Urinary bladder (tissue), 4 donors: ENCODE measurements around the gene CR1. TPM values are rescaled to one million over a fixed set of nuclear protein-coding genes. Genes with fewer than 3 reads are reported as not detected.
"Not testable (repeated sequence)": the region's sequence is repeated elsewhere in the genome, so short reads cannot be mapped to it uniquely, and the experiment has no call there.

Source experiments
- DNase-seq: peaks from one replicate; pipeline ENCODE4 v3.0.0-alpha.2; 2015; ENCODE audit errors: extremely low spot score
- H3K27ac ChIP-seq: one replicate; pipeline ENCODE4 v1.5.1; 2013; ENCODE audit warnings: low read depth, mild to moderate bottlenecking, moderate library complexity
- H3K36me3 ChIP-seq: one replicate; pipeline ENCODE4 v1.6.1; 2013; ENCODE audit warnings: mild to moderate bottlenecking, moderate library complexity; ENCODE audit not compliant: insufficient read depth
- H3K4me1 ChIP-seq: one replicate; pipeline ENCODE4 v1.6.1; 2013; ENCODE audit warnings: mild to moderate bottlenecking, moderate library complexity; ENCODE audit not compliant: insufficient read depth
- H3K4me3 ChIP-seq: one replicate; pipeline ENCODE4 v1.5.1; 2013; ENCODE audit warnings: low read depth, low read length
- WGBS: extraction: QIAGEN DNeasy Blood & Tissue Kit; methylation state at CpG from one replicate; pipeline ENCODE4 v1.1.7; 2013; 5-methylcytosine and 5-hydroxymethylcytosine counted together
- polyA plus RNA-seq: library from polyadenylated mRNA; stranded (reverse); fragments of 200-250 nt; gene quantifications from one replicate; pipeline ENCODE4 v1.2.3, GENCODE V29; 2013
- total RNA-seq: library from RNA; depleted of rRNA; stranded (reverse); fragments of >200 nt; gene quantifications from one replicate; pipeline ENCODE4 v1.2.3, GENCODE V29; 2014
- donor health status: healthy with polysubstance abuse.
- donor health status: healthy.

The CR1 gene
- total and polyA plus RNA-seq, 2 donors = 1.7 to 6.7 TPM

DNA sequence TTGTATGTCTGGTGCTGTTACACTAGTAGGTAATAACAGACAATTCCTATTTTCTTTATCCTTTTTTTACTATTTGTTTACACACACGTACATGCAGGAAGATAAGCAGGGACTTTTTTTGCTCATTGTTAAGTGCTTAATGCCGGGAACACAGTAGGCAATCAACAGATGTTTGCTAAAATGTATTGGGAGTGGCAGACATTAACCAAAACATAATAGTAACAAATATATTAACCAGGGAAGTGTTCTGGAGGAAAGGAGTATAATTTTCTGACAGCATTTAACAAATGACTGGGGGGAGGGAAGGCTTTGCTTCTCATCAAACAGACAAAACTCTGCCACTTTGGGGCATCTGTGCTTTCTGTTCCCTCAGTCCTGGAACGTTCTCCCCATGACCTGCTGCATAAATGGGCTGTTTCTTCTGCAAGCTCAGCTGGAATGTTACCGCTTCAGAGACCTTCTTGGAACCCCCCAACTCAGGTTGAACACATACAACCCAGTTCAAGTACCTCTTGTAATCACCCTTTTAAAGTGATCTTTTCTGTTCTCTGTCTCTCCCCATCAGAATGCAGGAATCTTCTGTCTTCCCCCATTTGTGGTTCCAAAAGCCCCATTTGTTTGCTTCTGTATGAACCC lies 151.1 kb downstream of the CR1 start:
- Histone ChIP-seq H3K27ac (no peak overlapping the region), H3K4me3 (no peak overlapping the region), H3K4me1 (no peaks in the 10 kb centered on the region), H3K36me3 (no peaks in the 10 kb centered on the region)
- no peak for DNase-seq
- WGBS = 45% methylated on average over 4 of the region's 4 CpGs

DNA sequence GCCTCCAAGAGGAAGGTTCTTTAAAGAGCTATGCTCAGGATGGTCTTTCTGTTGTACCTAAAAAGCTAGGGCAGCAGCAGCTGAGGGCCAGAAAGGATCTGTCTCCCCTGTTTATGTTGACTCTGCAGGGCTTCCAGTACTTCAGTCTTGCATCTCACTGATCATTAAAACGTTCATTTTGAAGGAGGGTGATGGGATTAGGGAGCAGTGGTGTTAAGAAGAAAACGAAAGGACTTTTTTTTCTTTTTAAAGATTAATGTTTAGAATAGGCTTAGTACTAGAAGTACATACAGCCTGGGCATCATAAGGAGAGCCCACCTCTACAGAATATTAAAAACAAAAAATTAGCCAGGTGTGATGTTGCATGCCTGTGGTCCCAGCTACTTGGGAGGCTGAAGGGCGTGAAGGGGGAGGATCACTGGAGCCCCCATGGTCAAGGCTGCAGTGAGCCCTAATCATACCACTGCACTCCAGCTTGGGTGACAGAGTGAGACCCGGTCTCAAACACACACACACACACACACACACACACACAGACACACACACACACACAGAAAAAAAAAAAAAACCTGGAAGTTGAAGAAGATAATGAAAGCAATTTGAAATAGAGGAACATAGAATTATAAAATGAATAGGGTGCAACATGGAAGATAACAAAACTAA lies 151.8 kb downstream of the CR1 start:
- no peaks in the 10 kb centered on the region for H3K36me3 ChIP-seq
- 53% methylated on average over 4 of the region's 4 CpGs for WGBS
- H3K27ac ChIP-seq = no peak overlapping the region
- no peak overlapping the region for H3K4me3 ChIP-seq
- no peak for DNase-seq
- no peaks in the 10 kb centered on the region for H3K4me1 ChIP-seq

DNA sequence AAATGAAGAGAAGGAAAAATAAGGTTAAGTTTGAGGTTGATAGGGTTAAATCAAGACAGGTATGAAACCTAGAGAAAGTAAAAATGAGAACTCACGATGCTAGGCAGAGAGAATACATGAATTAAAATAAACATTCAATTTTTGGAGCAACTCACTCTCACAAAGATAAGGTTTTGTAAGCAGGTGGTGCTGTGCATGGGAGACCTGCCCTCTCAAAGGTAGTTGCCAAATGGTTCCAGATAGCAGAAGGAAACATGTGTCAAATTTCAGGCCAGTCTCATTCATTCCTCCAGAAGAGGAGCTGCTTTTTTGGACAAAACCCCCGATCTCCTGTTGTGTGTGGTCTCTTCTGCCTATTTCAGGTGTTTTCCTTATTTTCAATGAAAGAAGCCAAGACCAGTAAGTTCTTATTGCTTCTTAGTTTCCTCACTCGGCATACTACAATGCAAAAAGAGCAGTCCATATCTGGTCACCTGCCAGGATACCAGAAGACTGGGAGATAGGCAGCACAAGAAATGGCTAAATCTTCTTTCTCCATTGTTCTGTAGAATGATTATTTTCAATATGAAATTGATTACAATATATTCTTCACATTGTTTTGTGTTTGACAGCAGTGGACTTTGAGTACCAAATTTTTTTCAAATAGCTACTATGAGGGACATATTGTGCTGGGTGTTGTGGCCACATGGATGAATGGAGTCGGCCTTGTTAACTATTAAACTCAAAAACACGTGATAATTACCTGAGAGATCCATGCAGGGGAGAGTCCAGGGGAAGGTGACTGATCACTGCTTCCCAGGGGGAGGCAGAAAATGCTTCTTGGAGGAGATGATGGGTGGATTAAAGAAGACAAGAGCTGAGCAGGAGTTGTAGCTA lies 152.6 kb downstream of the CR1 start:
- WGBS = 64% methylated on average over 5 of the region's 5 CpGs
- H3K36me3 ChIP-seq = no peaks in the 10 kb centered on the region
- H3K4me3 ChIP-seq = no peak overlapping the region
- DNase-seq = no peak
- H3K4me1 ChIP-seq = no peaks in the 10 kb centered on the region
- no peak overlapping the region for H3K27ac ChIP-seq

DNA sequence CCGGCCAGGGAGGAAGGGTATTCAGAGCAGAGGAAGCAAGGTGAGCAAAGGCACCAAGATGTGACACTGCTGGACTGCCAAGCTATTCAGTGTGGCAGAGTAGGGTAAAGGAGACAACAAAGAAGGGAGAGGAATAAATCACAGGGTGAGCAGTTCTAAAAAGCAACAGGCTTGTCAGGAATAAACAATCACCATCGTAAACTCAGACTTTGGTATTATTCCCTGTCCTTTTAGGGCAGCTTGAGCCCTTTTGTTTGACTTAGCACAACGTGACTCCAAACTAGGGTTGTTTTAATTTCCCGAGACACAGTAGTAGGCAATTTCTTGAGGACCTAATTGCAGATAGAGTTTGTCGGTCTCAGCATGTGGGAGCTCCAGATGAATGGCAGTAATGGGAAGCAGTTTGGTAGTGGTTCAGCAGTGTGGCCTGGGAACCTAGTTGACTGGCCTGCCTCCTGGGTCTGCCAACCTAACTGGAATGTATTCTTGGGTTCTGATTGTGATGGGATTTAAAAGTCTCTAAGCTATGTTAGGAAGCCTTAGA lies 153.3 kb downstream of the CR1 start:
- H3K36me3 ChIP-seq = no peaks in the 10 kb centered on the region
- H3K4me3 ChIP-seq = no peak overlapping the region
- H3K4me1 ChIP-seq = no peaks in the 10 kb centered on the region
- H3K27ac ChIP-seq = no peak overlapping the region
- WGBS = 32% methylated on average over 5 of the region's 5 CpGs
- no peak for DNase-seq

DNA sequence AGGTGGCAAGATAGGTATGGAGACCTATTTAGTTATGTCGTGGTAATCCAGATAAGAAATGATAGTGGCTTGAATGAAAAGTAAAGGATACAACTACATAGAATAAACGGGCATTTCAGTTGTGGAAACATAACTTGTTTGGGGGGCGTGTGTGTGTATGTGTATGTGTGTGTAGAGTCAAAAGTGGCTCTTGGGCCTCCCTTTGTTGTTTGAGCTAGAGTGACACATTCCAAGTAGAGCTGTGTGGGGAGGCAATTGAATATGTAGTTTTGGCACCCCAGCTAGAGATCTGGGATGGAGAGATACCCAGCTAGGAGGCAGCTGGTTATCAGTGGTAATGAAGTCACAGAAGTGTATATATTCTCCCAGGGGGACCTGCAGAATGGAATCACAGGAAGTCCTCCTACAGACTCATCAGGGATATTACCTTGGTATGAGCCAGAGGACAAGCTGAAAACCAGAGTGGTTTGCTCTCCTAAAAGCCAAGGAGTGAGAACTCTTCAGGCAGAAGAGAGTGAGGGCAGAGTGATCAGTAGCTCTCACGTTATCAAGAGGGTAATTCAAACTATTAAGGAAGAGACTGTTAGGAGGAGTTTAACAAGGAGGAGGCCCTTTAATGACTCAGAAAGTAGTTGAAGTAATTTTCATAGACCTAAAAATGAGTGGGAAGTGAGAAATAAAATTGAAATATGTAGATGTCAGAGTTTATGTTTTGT lies 154.1 kb downstream of the CR1 start:
- DNase-seq = no peak
- 72% methylated on average over 4 of the region's 4 CpGs for WGBS
- Histone ChIP-seq H3K36me3 (no peaks in the 10 kb centered on the region), H3K27ac (no peak overlapping the region), H3K4me3 (no peak overlapping the region), H3K4me1 (no peaks in the 10 kb centered on the region)

DNA sequence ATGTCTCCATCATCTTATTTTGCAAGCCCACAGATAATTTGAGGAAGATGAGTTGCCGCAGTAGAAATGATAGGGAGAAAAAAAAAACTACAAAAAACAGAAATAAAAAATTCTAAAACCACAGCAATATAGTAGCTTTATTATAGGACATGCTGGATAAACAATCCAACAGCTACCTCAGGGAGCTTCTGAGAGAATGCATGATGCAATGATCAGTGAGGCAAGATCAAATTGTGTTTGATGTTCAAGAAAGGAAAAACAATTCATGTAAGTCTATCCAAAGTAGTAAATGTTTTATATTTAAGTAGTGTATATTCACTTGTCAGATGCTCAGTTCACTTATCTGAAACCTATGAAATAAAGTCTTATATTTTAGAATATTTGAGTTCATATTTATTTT lies 155.6 kb downstream of the CR1 start:
- Histone ChIP-seq H3K27ac (no peak overlapping the region), H3K4me1 (no peaks in the 10 kb centered on the region), H3K36me3 (no peaks in the 10 kb centered on the region), H3K4me3 (no peak overlapping the region)
- no peak for DNase-seq
- WGBS = 91% methylated on average over 1 of the region's 1 CpG

DNA sequence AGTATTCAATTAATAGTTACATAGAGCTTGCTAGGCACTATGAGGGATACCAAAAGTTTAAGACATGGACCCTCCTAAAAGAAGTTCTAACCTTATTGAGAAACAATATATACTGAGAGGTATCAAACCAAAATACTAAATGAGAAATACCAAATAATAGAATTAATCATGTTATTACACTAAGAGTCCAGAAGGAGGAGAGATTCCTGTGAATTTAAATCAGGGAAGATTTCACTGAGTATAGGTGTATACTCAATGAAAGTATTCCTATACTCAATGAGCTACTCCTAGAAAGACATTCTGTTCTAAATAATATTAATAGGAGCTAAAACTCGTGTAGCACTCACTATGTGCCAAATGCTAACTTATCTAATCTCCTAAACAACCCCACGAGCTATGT lies 158.4 kb downstream of the CR1 start:
- H3K27ac ChIP-seq = no peak overlapping the region
- no peak overlapping the region for H3K4me3 ChIP-seq
- DNase-seq = no peak
- WGBS = 34% methylated on average over 2 of the region's 2 CpGs
- H3K36me3 ChIP-seq = no peaks in the 10 kb centered on the region
- no peaks in the 10 kb centered on the region for H3K4me1 ChIP-seq

DNA sequence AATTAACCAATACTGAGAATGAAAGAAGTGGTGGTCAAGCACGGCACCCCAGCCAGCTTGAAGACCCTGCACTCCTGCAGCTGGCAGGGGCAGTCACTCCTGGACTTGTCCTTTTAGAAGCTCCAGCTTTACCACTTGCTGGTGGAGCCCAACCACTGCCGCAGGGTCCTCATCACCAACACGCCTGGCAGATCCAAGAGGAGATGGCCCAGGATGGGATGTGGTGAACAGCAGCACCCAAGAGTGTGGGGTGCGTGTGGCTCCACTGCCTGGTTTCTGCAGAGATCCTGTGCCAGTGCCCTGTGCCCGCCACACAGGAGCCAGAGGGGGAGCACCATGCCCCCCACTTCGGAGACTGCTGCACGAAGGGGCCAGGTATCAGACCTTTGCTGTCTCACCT lies 162.5 kb downstream of the CR1 start:
- 80% methylated on average over 7 of the region's 7 CpGs for WGBS
- H3K4me1 ChIP-seq = no peaks in the 10 kb centered on the region
- H3K27ac ChIP-seq = no peak overlapping the region
- DNase-seq = no peak
- no peaks in the 10 kb centered on the region for H3K36me3 ChIP-seq
- H3K4me3 ChIP-seq = no peak overlapping the region

DNA sequence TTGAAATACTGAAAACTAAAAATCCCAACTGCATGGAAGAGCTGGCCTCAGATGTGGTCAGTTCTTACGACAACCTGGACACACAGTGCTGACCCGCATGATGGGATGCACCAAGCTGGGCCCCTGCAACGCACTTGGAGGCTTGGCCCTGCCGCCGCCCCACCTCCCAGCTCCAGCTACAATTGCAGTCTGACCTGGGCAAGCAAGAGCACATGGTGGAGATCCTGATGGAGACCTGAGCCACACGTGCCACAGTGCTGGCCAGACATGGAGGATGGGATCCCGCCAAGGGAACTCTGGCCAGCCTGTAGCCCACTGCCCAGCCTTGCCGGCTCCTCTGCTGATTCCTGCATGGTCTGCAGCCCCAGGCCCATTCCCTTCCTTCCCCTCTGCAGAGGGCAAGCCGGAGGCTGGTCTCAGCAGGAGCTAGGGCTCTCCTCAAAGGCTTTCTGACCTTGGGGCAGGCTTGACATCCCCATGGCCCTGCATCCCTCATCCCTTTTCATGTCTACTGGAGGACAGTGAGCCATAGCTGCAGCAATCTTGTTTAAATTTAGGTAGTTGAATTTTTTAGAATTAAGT lies 163.0 kb downstream of the CR1 start:
- no peak for DNase-seq
- Histone ChIP-seq H3K4me3 (no peak overlapping the region), H3K4me1 (no peaks in the 10 kb centered on the region), H3K36me3 (no peaks in the 10 kb centered on the region), H3K27ac (no peak overlapping the region)
- 84% methylated on average over 9 of the region's 9 CpGs for WGBS

DNA sequence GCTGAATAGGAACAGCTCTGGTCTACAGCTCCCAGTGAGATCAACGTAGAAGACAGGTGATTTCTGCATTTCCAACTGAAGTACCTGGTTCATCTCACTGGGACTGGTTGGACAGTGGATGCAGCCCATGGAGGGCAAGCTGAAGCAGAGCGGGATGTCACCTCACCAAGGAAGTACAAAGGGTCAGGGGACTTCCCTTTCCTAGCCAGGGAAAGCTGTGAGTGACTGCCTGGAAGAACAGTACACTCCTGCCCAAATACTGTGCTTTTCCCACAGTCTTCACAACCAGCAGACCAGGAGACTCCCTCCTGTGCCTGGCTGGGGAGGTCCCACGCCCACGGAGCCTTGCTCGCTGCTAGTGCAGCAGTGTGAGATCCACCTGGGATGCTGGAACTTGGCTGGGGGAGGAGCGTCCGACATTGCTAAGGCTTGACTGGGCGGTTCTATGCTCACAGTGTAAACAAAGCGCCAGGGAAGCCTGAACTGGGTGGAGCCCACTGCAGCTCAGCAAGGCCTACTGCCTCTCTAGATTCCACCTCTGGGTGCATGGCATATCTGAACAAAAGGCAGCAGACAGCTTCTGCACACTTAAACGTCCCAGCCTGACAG lies 163.7 kb downstream of the CR1 start:
- 63% methylated on average over 10 of the region's 10 CpGs for whole genome bisulfite sequencing
- DNase-seq = no peak
- Histone ChIP-seq H3K4me1 (no peaks in the 10 kb centered on the region), H3K27ac (no peak overlapping the region), H3K4me3 (no peak overlapping the region), H3K36me3 (no peaks in the 10 kb centered on the region)

DNA sequence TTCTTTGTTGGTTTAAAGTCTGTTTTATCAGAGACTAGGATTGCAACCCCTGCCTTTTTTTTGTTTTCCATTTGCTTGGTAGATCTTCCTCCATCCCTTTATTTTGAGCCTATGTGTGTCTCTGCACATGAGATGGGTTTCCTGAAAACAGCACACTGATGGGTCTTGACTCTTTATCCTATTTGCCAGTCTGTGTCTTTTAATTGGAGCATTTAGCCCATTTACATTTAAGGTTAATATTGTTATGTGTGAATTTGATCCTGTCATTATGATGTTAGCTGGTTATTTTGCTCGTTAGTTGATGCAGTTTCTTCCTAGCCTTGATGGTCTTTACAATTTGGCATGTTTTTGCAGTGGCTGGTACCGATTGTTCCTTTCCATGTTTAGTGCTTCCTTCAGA lies 165.5 kb downstream of the CR1 start:
- 94% methylated on average over 1 of the region's 2 CpGs for WGBS
- not testable (repeated sequence) for DNase-seq, H3K36me3 ChIP-seq

DNA sequence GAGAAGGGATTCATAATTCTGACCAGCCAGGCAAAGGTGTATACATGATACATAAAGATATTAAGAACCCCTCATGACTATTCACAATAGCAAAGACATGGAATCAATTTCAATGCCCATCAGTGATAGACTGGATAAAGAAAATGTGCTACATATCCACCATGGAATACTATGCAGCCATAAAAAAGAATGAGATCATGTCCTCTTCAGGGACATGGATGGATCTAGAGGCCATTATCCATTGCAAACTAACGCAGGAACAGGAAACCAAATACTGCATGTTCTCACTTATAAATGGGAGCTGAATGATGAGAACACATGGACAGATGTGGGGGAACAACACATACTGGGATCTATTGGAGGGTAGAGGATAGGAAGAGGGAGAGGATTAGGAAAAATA lies 170.4 kb downstream of the CR1 start:
- Histone ChIP-seq H3K4me1 (peaks cover 2% of the 10 kb centered on the region), H3K36me3 (no peaks in the 10 kb centered on the region), H3K4me3 (no peak overlapping the region), H3K27ac (no peak overlapping the region)
- DNase-seq = no peak
- WGBS = 86% methylated on average over 1 of the region's 1 CpG

More for the DNA sequence above, 165.5 kb downstream of the CR1 start:
- not testable (repeated sequence) for H3K4me3 ChIP-seq, H3K27ac ChIP-seq, H3K4me1 ChIP-seq
